Cardiac muscle cell (in vitro differentiated cells and primary cell): ENCODE results near the gene PTGR2. TPM values are rescaled to one million over a fixed set of nuclear protein-coding genes. Genes with fewer than 3 reads are reported as not detected.
"Not testable (repeated sequence)": the region's sequence is repeated elsewhere in the genome, so short reads cannot be mapped to it uniquely, and the experiment has no call there.

ENCODE experiments used
- DNase-seq, 2 donors: peaks; one replicate each; pipeline versions ENCODE4 v3.0.0 to v3.0.0-alpha.2; 2010 to 2017; ENCODE audit warnings: low read depth in 1 of 2, low spot score in 1 of 2
- H3K27ac ChIP-seq: fragments of 200-600 bp; sonication (generic); 2 replicates; pipeline ENCODE4 v1.5.1; 2016
- H3K27me3 ChIP-seq: fragments of 200-600 bp; sonication (generic); 2 replicates; pipeline ENCODE4 v1.6.0; 2016; ENCODE audit warnings: control low read depth
- H3K36me3 ChIP-seq: fragments of 200-600 bp; sonication (generic); 2 replicates; pipeline ENCODE4 v1.5.1; 2016; ENCODE audit warnings: control low read depth
- H3K4me1 ChIP-seq: fragments of 200-600 bp; sonication (generic); 2 replicates; pipeline ENCODE4 v1.8.1; 2017; ENCODE audit warnings: low read depth, mild to moderate bottlenecking, mixed run types
- H3K4me3 ChIP-seq: fragments of 200-600 bp; sonication (generic); 2 replicates; pipeline ENCODE4 v1.5.1; 2016; ENCODE audit warnings: mild to moderate bottlenecking
- H3K9me3 ChIP-seq: fragments of 200-600 bp; sonication (generic); 2 replicates; pipeline ENCODE4 v1.5.1; 2017; ENCODE audit warnings: low read depth, mild to moderate bottlenecking, control low read depth
- CTCF ChIP-seq: IDR thresholded peaks from 2 replicates; pipeline ENCODE4 v1.5.1; 2012; ENCODE audit warnings: low read depth, mild to moderate bottlenecking, low read length
- polyA plus RNA-seq: library from polyadenylated mRNA; unstranded; fragments of >200 nt; fragmentation: Nextera tagmentation; extraction: Ambion mirVana; gene quantifications from 2 replicates; pipeline ENCODE4 v1.2.1, GENCODE V29; 2016
- total RNA-seq: library from RNA; depleted of rRNA; stranded (reverse); fragments of >200 nt; gene quantifications from 2 replicates; pipeline ENCODE4 v1.2.3, GENCODE V29; 2016

Gene PTGR2
- total and polyA plus RNA-seq, 2 experiments from 2014 or later: 13.4 to 16.4 TPM

GRCh38 chr14:73833034-73833433 lies 18.6 kb upstream of the PTGR2 start:
- no peak for TF ChIP-seq CTCF
- Histone ChIP-seq H3K27ac (no peak overlapping the region), H3K4me3 (no peak overlapping the region), H3K36me3 (no peaks in the 10 kb centered on the region), H3K27me3 (no peaks in the 10 kb centered on the region), H3K4me1 (no peaks in the 10 kb centered on the region), H3K9me3 (no peaks in the 10 kb centered on the region)
- DNase-seq: peak in 1 of 2 donors; percentile 66

GRCh38 chr14:73833530-73834260 lies 17.9 kb upstream of the PTGR2 start:
- no peak overlapping the region for H3K27ac ChIP-seq
- peak; percentile 10 to 84 for DNase-seq
- TF ChIP-seq CTCF: no peak

GRCh38 chr14:73834261-73834625 lies 17.4 kb upstream of the PTGR2 start:
- H3K27me3 ChIP-seq: no peaks in the 10 kb centered on the region
- no peaks in the 10 kb centered on the region for H3K9me3 ChIP-seq
- TF ChIP-seq CTCF: no peak
- H3K27ac ChIP-seq: no peak overlapping the region
- H3K4me1 ChIP-seq: no peaks in the 10 kb centered on the region
- DNase-seq: no peak
- no peaks in the 10 kb centered on the region for H3K36me3 ChIP-seq
- no peak overlapping the region for H3K4me3 ChIP-seq

More at GRCh38 chr14:73833530-73834260, 17.9 kb upstream of the PTGR2 start:
- Histone ChIP-seq H3K27me3 (no peaks in the 10 kb centered on the region), H3K9me3 (no peaks in the 10 kb centered on the region), H3K4me3 (no peak overlapping the region), H3K36me3 (no peaks in the 10 kb centered on the region), H3K4me1 (no peaks in the 10 kb centered on the region)

GRCh38 chr14:73838293-73839034 lies 13.2 kb upstream of the PTGR2 start:
- H3K27me3 ChIP-seq, H3K4me1 ChIP-seq, H3K4me3 ChIP-seq, H3K27ac ChIP-seq, H3K36me3 ChIP-seq, H3K9me3 ChIP-seq, DNase-seq: not testable (repeated sequence)

- no peaks in the 10 kb centered on the region for H3K27me3 ChIP-seq
- H3K27ac ChIP-seq: no peak overlapping the region
- no peak overlapping the region for H3K4me3 ChIP-seq
- H3K36me3 ChIP-seq: no peaks in the 10 kb centered on the region
- TF ChIP-seq CTCF: no peak
- DNase-seq: no peak
- no peaks in the 10 kb centered on the region for H3K9me3 ChIP-seq
- no peaks in the 10 kb centered on the region for H3K4me1 ChIP-seq
Observed at GRCh38 chr14:73842201-73842600, 9.4 kb upstream of the PTGR2 start.

- Histone ChIP-seq H3K27ac (no peak overlapping the region), H3K4me3 (no peak overlapping the region), H3K36me3 (no peaks in the 10 kb centered on the region), H3K9me3 (no peaks in the 10 kb centered on the region), H3K4me1 (no peaks in the 10 kb centered on the region), H3K27me3 (no peaks in the 10 kb centered on the region)
- peak in 1 of 2 donors; percentile 17 for DNase-seq
- TF ChIP-seq CTCF: no peak
Observed at GRCh38 chr14:73842851-73843250, 8.8 kb upstream of the PTGR2 start.
